ENCODE measurements around the gene ANKRD13C.

ANKRD13C gene

DNA sequence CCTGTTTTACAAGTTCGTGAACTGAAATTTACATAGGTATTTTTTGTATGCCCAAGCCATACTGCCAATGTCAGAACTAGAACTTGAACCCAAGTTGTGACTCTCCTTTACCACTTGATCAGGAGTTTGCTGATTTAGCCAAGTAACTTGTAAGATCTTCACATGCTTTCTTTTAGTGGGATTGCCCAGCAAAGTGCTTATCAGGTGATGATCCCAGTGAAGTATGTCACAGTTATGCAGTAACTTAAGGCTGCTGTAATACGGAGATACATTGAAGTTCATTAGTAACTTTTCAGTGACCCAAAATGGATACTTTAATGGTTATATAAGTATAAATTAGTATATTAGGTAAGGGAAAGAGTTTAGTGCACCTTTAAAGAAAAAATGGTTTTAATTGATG is 129.6 kb downstream of the ANKRD13C start:
- H3K27me3 ChIP-seq: no peaks in the 10 kb centered on the region
- H3K36me3 ChIP-seq: peaks cover 24% of the 10 kb centered on the region
- DNase-seq: no peak
- no peaks in the 10 kb centered on the region for H3K9me3 ChIP-seq
- no peaks in the 10 kb centered on the region for H3K4me1 ChIP-seq
- H3K4me3 ChIP-seq (ENCODE audit: low read depth, low read length): no peak overlapping the region
- TF ChIP-seq, protein P1, sequence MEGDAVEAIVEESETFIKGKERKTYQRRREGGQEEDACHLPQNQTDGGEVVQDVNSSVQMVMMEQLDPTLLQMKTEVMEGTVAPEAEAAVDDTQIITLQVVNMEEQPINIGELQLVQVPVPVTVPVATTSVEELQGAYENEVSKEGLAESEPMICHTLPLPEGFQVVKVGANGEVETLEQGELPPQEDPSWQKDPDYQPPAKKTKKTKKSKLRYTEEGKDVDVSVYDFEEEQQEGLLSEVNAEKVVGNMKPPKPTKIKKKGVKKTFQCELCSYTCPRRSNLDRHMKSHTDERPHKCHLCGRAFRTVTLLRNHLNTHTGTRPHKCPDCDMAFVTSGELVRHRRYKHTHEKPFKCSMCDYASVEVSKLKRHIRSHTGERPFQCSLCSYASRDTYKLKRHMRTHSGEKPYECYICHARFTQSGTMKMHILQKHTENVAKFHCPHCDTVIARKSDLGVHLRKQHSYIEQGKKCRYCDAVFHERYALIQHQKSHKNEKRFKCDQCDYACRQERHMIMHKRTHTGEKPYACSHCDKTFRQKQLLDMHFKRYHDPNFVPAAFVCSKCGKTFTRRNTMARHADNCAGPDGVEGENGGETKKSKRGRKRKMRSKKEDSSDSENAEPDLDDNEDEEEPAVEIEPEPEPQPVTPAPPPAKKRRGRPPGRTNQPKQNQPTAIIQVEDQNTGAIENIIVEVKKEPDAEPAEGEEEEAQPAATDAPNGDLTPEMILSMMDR (IDR thresholded peaks at IDR 0.05; ENCODE audit: low read depth, low read length): no peak

- Histone ChIP-seq H3K4me3 (ENCODE audit: low read depth, low read length) (peak overlapping the region; percentile 77), H3K9me3 (no peaks in the 10 kb centered on the region), H3K27me3 (no peaks in the 10 kb centered on the region), H3K4me1 (no peaks in the 10 kb centered on the region), H3K36me3 (peaks cover 18% of the 10 kb centered on the region)
- no peak for DNase-seq
- TF ChIP-seq, protein P1 (IDR thresholded peaks at IDR 0.05; ENCODE audit: low read depth, low read length): no peak
These were observed 131.7 kb downstream of the ANKRD13C start for GRCh38 chr1:70222716-70223235.

GRCh38 chr1:70221238-70222121 is 133.0 kb downstream of the ANKRD13C start, which contains the start of gene SRSF11:
Gene SRSF11, plus strand, starts transcription at chr1:70221380. Its CDS starts 257 bp downstream, at chr1:70221637.
- peak within 1 kb of the TSS; percentile 77 for H3K4me3 ChIP-seq (ENCODE audit: low read depth, low read length)
- H3K36me3 ChIP-seq: peaks cover 18% of the 10 kb centered on the region
- H3K27me3 ChIP-seq: no peaks in the 10 kb centered on the region
- H3K9me3 ChIP-seq: no peaks in the 10 kb centered on the region
- H3K4me1 ChIP-seq: no peaks in the 10 kb centered on the region
- TF ChIP-seq, protein P1 (IDR thresholded peaks at IDR 0.05; ENCODE audit: low read depth, low read length): no peak
- DNase-seq: peak; percentile 92

- H3K36me3 ChIP-seq: peaks cover 18% of the 10 kb centered on the region
- H3K27me3 ChIP-seq: no peaks in the 10 kb centered on the region
- no peak for DNase-seq
- TF ChIP-seq, protein P1 (IDR thresholded peaks at IDR 0.05; ENCODE audit: low read depth, low read length): no peak
- no peaks in the 10 kb centered on the region for H3K9me3 ChIP-seq
- peak overlapping the region; percentile 60 for H3K4me3 ChIP-seq (ENCODE audit: low read depth, low read length)
- no peaks in the 10 kb centered on the region for H3K4me1 ChIP-seq
These were observed 133.8 kb downstream of the ANKRD13C start for GRCh38 chr1:70220517-70221237.

GRCh38 chr1:70220015-70220414 is 134.5 kb downstream of the ANKRD13C start:
- Histone ChIP-seq H3K4me3 (ENCODE audit: low read depth, low read length) (no peak overlapping the region), H3K36me3 (peaks cover 18% of the 10 kb centered on the region), H3K27me3 (no peaks in the 10 kb centered on the region), H3K9me3 (no peaks in the 10 kb centered on the region), H3K4me1 (no peaks in the 10 kb centered on the region)
- TF ChIP-seq, protein P1 (IDR thresholded peaks at IDR 0.05; ENCODE audit: low read depth, low read length): no peak
- no peak for DNase-seq

Measured in BE2C (cell line).